Subcutaneous abdominal adipose tissue (tissue), 5 donors: ENCODE data around the gene BPIFB2.
"Not testable (repeated sequence)": the region's sequence is repeated elsewhere in the genome, so short reads cannot be mapped to it uniquely, and the experiment has no call there.

ENCODE experiments used
- H3K27ac ChIP-seq: one replicate; pipeline ENCODE4 v1.7.0; 2013; ENCODE audit warnings: low read depth, mild to moderate bottlenecking, inconsistent platforms, low read length, moderate library complexity
- H3K27me3 ChIP-seq, 5 donors: one replicate each; pipeline ENCODE4 v1.7.0; 2013; ENCODE audit warnings: low read length in 5 of 5, inconsistent platforms in 1 of 5; ENCODE audit not compliant: control insufficient read depth in 5 of 5, insufficient read depth in 4 of 5
- H3K36me3 ChIP-seq, 5 donors: one replicate each; pipeline ENCODE4 v1.7.0; 2013; ENCODE audit warnings: low read length in 5 of 5; ENCODE audit not compliant: control insufficient read depth in 5 of 5, insufficient read depth in 5 of 5
- H3K4me1 ChIP-seq, 5 donors: one replicate each; pipeline ENCODE4 v1.7.0; 2013; ENCODE audit warnings: low read length in 5 of 5, mild to moderate bottlenecking in 3 of 5, moderate library complexity in 1 of 5; ENCODE audit not compliant: control insufficient read depth in 5 of 5, insufficient read depth in 5 of 5
- H3K4me3 ChIP-seq, 5 donors: one replicate each; pipeline ENCODE4 v1.7.0; 2013; ENCODE audit warnings: low read length in 5 of 5, low read depth in 1 of 5
- H3K9ac ChIP-seq, 5 donors: one replicate each; pipeline ENCODE4 v1.7.0; 2013; ENCODE audit warnings: low read length in 5 of 5, mild to moderate bottlenecking in 4 of 5, moderate library complexity in 3 of 5
- H3K9me3 ChIP-seq, 5 donors: one replicate each; pipeline ENCODE4 v1.7.0; 2013; ENCODE audit warnings: low read length in 5 of 5; ENCODE audit not compliant: control insufficient read depth in 5 of 5
- donor health status: healthy.
- donor health status: healthy.
- donor health status: healthy.
- donor health status: healthy.
- donor health status: healthy.

BPIFB2 gene, protein sequence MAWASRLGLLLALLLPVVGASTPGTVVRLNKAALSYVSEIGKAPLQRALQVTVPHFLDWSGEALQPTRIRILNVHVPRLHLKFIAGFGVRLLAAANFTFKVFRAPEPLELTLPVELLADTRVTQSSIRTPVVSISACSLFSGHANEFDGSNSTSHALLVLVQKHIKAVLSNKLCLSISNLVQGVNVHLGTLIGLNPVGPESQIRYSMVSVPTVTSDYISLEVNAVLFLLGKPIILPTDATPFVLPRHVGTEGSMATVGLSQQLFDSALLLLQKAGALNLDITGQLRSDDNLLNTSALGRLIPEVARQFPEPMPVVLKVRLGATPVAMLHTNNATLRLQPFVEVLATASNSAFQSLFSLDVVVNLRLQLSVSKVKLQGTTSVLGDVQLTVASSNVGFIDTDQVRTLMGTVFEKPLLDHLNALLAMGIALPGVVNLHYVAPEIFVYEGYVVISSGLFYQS

DNA sequence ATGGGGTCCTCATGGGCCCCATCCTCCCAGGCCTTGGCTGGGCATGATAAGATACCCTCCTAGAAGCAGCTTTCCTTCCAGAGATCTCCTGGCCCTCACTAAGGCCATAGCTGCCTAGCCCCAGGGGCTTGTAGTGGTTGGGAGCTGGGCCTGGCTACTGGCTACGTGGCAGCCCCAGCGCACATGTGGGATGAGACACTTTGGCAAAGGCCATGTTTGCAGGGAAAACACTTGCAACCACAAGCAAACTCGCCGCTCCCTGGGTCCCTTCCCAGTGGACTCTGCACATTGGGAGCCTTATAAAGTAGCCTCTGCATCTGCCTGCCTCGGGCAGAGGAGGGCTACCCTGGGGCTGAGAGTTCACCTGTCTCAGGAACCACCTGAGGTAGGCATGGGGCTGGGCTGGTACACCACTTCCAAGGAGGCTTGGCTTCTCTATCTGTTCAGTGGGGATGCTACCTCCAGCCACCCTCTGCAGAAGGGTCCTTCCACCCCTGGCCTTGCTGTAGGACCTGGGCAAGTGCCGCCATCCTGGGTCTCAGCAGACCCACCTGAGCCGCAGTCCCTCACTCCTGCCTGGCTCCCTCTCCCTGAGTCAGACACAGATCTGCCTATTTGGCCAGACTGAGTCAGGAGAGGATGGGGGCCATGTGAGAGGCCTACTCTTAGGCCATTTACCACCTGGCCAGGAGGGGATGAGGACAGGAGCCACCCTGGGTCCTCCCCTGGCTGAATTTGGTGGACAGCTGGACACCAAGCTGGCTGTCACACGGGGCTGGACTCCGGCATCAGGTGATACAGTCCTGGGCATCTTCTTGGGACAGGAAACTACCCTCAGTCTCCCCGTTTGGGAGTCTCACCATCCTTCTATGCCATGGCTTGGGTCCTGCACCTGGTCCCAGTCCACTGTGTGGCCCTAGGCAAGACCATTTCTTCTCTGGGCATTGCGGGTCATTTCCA lies at the start of gene BPIFB2:
TSS of gene BPIFB2 (plus strand) at position 329 of the 960 bp plus-strand sequence. CDS start 871 bp downstream, outside the sequence.
- Histone ChIP-seq H3K36me3 (no peaks in the 10 kb centered on the region), H3K4me3 (no peak within 1 kb of the TSS), H3K9me3 (peaks cover 0 to 11% (median 5%) of the 10 kb centered on the region in 5 donors), H3K27me3 (no peaks in the 10 kb centered on the region), H3K4me1 (peaks cover 2 to 17% (median 13%) of the 10 kb centered on the region in 5 donors), H3K9ac (no peak within 1 kb of the TSS), H3K27ac (no peak within 1 kb of the TSS)

DNA sequence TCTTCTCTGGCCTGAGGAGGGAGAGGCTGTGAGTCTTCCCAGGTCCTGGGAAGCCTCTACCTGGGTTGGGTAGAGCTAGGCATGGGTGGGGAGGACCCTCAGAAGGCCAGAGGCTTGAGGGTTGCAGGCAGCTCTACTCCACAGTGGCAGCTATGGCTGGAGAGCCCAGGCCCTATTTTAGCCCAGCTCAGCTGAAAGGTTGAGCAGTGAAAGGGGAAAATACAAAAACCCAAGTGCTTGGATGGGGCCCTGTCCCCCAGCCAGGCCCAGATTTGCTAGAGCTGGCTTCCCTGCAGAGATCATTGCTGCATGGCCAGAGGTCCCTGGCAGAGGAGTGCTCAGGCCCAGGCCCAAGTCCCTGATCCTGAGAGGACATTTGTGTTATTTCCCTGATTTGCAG lies 48.9 kb upstream of the BPIFB2 start:
- H3K27me3 ChIP-seq = peaks cover 0 to 8% (median 4%) of the 10 kb centered on the region in 5 donors
- no peaks in the 10 kb centered on the region for H3K4me1 ChIP-seq
- H3K9ac ChIP-seq = no peak overlapping the region
- no peaks in the 10 kb centered on the region for H3K36me3 ChIP-seq
- peaks cover 5 to 25% (median 16%) of the 10 kb centered on the region in 5 donors for H3K9me3 ChIP-seq
- H3K27ac ChIP-seq = no peak overlapping the region
- no peak overlapping the region for H3K4me3 ChIP-seq

DNA sequence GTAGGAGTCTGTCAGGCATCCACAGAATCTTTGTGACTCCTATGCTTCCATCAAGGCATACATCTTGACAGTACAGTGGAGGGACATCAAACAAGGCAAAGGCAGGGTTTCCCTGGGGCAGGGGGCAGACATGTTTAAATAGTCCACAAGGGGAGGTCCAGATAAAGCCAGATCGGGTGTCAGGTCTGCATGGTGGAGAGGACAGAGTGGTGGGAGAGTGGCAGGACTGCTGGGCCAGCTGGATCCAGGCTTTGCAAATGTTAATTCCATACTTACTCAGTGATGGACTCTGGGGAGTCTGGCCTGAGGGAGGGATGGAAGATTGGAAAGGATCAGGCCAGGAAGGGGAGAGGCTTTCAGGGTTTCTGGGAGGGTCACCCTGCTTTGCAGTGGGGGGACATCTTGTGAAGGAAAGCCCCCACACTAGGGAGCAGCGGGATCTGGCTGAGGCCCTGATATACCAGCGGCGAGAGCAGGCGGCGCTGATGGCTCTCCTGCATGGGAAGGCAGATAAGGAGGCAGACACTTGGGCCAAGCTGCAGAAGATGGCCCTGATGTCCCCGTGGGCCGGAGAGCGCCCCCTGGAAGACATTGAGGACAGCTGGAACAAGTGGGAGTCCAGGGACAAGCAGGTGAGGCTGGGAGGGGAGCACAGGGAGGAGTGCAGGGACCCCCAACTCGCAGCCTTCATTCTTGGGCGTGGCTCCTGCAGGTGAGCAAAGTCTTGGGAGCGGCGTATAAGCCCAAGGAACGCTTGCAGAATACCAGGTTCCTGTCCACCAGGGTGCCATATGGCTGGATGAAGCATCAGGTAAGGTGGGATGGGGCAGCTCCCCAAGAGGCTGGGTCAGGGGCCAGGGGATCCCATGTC lies 47.9 kb upstream of the BPIFB2 start:
- H3K4me3 ChIP-seq = no peak overlapping the region
- no peaks in the 10 kb centered on the region for H3K36me3 ChIP-seq
- H3K27ac ChIP-seq = no peak overlapping the region
- no peak overlapping the region for H3K9ac ChIP-seq
- peaks cover 0 to 25% (median 16%) of the 10 kb centered on the region in 5 donors for H3K9me3 ChIP-seq
- peaks cover 0 to 8% (median 4%) of the 10 kb centered on the region in 5 donors for H3K27me3 ChIP-seq
- no peaks in the 10 kb centered on the region for H3K4me1 ChIP-seq

DNA sequence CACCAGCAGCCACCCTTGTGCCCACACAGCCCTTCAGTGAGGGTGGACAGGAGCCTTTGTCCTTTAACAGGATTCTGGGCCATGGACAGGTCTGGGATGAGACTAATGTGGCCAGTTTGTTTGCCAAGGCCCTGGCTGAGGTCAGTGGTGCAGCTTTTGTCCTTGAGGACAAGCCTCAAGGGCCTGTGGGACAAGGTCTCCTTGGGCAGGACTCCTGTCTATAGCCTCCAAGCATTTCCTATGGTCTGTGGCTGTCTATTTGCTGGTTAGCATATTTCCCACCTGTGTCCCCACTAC lies 47.3 kb upstream of the BPIFB2 start:
- peaks cover 0 to 8% (median 4%) of the 10 kb centered on the region in 5 donors for H3K27me3 ChIP-seq
- no peaks in the 10 kb centered on the region for H3K36me3 ChIP-seq
- peaks cover 0 to 22% (median 16%) of the 10 kb centered on the region in 5 donors for H3K9me3 ChIP-seq
- H3K27ac ChIP-seq = no peak overlapping the region
- no peak overlapping the region for H3K4me3 ChIP-seq
- no peaks in the 10 kb centered on the region for H3K4me1 ChIP-seq
- H3K9ac ChIP-seq = no peak overlapping the region

DNA sequence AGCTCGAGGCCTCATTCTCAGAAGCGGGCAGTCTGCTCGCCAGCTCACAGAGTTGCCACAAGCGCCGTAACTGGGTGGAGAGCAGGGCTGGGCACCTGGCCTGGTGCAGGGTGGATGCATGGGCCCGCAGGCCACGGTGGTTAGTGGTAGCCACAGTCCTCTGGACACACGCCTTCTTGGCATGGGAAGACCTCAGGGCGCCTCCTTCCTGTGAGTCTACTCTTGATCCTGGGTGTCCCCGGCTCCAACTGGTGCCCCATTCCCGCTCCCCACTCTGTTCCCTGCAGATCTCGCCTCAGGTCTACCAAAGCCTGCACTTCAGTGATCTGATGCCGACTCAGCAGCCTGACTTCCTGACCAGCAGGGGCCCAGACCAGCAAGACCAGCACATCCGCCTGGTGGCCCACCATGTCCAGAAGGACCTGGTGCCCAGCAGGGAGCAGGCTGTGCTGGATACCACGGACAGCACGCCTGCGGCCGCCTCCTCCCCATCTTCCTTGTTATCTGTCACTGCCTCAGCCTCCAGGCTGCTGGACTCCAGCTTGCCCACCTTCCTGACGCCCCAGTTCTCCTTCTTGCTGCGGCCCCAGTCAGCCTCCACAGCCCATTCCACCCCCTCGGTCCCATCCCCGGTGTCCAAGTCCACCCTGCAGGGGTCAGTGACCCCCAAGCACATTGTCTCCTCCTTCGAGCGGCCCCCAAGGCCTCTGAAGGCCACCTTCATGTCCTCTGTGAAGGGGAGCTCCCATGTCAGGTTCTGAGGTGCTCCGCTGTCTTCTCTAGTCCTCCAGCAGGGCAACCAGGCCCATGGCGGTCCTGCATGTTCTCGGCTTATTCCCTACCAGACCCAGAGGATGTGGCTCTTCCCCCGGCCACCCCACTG lies 46.4 kb upstream of the BPIFB2 start:
- no peak overlapping the region for H3K9ac ChIP-seq
- H3K27ac ChIP-seq = no peak overlapping the region
- H3K36me3 ChIP-seq = no peaks in the 10 kb centered on the region
- H3K4me1 ChIP-seq = no peaks in the 10 kb centered on the region
- H3K9me3 ChIP-seq = peaks cover 0 to 21% (median 16%) of the 10 kb centered on the region in 5 donors
- no peak overlapping the region for H3K4me3 ChIP-seq
- peaks cover 0 to 16% (median 4%) of the 10 kb centered on the region in 5 donors for H3K27me3 ChIP-seq

DNA sequence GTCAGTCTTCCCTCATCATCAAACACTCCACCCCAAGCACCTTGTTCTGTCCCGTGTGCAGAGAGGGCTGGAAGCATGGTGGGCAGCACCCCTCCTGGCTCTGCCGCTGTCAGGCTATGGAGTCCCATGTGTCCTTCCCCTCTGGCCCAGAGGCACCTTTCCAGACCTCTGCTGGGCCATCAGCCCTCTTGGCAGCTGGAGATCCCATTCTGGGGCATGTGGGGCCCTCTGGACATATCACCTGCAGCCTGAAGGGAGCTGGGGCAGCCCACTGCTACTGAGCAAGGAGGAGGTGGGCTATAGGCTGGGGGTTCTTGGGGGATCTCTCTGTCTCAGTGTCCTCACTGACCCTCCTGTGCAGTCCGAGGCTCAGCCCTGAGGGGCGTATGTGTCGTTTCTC lies 45.5 kb upstream of the BPIFB2 start:
- peaks cover 0 to 16% (median 12%) of the 10 kb centered on the region in 5 donors for H3K9me3 ChIP-seq
- H3K27ac ChIP-seq = no peak overlapping the region
- no peaks in the 10 kb centered on the region for H3K36me3 ChIP-seq
- H3K4me3 ChIP-seq = no peak overlapping the region
- no peaks in the 10 kb centered on the region for H3K4me1 ChIP-seq
- H3K9ac ChIP-seq = no peak overlapping the region
- H3K27me3 ChIP-seq = peaks cover 0 to 17% (median 7%) of the 10 kb centered on the region in 5 donors

DNA sequence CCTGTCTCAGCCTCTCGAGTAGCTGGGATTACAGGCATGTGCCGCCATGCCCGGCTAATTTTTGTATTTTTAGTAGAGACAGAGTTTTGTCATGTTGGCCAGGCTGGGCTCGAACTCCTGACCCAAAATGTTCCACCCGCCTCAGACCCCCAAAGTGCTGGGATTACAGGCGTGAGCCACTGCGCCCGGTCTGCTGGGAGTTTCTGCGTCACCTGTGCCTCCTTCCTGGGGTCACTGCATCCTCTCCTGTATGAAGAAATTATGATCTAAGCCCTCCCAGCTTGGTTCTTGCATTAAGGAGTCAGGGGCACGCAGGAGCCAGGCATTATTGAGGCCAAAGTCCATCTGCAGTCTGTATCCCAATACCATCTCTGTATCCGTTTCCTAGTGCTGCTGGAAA lies 44.9 kb upstream of the BPIFB2 start:
- H3K4me3 ChIP-seq, H3K27ac ChIP-seq, H3K9ac ChIP-seq, H3K4me1 ChIP-seq, H3K36me3 ChIP-seq: not testable (repeated sequence)
- Histone ChIP-seq H3K9me3 (peaks cover 0 to 11% (median 7%) of the 10 kb centered on the region in 5 donors), H3K27me3 (peaks cover 0 to 22% (median 9%) of the 10 kb centered on the region in 5 donors)

DNA sequence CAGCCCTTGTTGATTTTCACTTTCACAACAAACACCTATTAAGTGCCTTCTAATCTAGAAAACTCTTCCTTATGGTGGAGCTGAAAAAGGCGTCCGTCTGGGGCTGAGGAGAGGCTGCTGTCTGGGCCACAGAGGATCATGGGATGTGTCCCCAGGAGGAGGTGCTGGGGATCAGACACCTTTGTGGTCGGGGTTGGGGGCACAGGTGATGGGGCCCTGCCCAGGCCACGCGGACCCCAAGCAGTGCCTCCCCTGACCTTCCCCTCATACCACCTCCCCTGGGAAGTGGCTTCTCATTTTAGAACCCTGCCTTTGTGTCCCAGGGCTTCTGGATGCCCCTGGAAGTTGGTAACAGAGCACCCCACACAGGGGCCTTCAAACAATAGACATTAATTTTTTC lies 44.3 kb upstream of the BPIFB2 start:
- H3K4me1 ChIP-seq = no peaks in the 10 kb centered on the region
- no peaks in the 10 kb centered on the region for H3K36me3 ChIP-seq
- peaks cover 0 to 6% (median 1%) of the 10 kb centered on the region in 5 donors for H3K9me3 ChIP-seq
- no peak overlapping the region for H3K4me3 ChIP-seq
- H3K27me3 ChIP-seq = peaks cover 0 to 22% (median 6%) of the 10 kb centered on the region in 5 donors
- H3K27ac ChIP-seq = no peak overlapping the region
- no peak overlapping the region for H3K9ac ChIP-seq

DNA sequence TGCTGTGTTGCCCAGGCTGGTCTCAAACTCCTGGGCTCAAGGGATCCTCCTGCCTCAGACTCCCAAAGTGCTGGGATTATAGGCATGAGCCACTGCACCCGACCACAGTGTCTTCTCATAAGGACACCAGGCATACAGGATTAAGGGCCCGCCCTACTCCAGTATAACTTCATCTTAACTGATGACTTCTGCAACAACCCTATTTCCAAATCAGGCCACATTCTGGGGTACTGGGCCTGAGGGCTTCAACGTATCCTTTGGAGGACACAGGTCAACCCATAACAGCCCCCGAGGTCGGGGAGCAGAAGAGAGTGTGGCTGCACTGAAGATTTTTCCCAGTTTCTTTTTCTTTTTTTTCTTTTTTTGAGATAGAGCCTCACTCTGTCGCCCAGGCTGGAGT lies 42.9 kb upstream of the BPIFB2 start:
- H3K4me1 ChIP-seq = peaks cover 0 to 5% (median 0%) of the 10 kb centered on the region in 5 donors
- H3K27ac ChIP-seq = no peak overlapping the region
- no peaks in the 10 kb centered on the region for H3K9me3 ChIP-seq

More for the DNA sequence above, 42.9 kb upstream of the BPIFB2 start:
- H3K9ac ChIP-seq = no peak overlapping the region
- H3K27me3 ChIP-seq = peaks cover 0 to 25% (median 6%) of the 10 kb centered on the region in 5 donors
- H3K36me3 ChIP-seq = no peaks in the 10 kb centered on the region
- no peak overlapping the region for H3K4me3 ChIP-seq
